HG02885 (cell line): ENCODE data around the gene KCNJ10.

Source experiments
- ATAC-seq: cut with Tn5 transposase; IDR thresholded peaks from one replicate; pipeline ENCODE4 v1.9.1; 2021; ENCODE audit warnings: mild to moderate bottlenecking; ENCODE audit not compliant: unreplicated experiment, poor library complexity

KCNJ10 gene

DNA sequence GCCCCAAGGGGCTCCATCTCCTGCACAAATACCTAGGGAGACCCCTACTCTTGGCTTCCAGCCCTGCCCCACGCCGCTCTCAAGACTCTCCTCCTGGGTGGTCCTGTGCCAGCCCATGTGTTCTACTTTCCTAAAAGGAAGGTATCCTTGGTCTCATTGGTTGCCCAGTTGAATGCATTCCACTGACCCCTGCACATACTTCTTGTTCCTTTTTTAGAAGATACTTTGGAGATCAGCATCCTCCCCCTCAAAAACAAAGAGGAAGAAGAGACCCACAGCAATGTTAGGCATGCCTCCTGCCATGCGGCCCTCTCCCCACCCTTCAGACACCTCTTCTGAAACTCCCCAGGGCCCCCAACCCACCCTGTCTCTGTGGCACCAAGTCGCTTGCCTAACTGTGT is 120.0 kb downstream of the KCNJ10 start:
- ATAC-seq: no peak

DNA sequence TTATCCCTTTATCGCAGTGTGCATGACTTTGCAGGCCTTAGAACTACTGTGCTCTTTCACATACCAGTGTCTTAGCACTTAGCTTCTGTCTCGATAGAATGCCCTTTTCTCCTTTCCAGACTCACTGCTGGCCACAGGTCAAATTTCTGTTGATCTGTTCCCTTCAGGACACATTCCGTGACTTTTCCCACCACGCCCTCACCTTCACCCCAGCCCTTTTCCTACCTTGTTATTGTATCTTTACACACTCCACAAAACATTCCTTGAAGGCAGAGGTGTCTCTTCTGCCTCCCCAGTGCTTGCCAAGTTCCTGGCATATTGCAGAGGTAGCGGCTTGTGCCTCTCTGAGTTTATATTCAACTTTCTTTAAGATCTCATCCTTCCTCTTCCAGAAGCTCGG is 120.8 kb downstream of the KCNJ10 start:
- ATAC-seq: no peak
